DMS 273 (cell line): ENCODE data around the gene RPRD1A.
A peak's percentile ranks its signal among the peaks of the same experiment; 100 is the strongest.
"Not testable (repeated sequence)": the region's sequence is repeated elsewhere in the genome, so short reads cannot be mapped to it uniquely, and the experiment has no call there.

Source experiments
- DNase-seq: peaks from one replicate; lab custom pipeline; 2025; ENCODE audit not compliant: unreplicated experiment; lab: John Stamatoyannopoulos, UW

The RPRD1A gene

DNA sequence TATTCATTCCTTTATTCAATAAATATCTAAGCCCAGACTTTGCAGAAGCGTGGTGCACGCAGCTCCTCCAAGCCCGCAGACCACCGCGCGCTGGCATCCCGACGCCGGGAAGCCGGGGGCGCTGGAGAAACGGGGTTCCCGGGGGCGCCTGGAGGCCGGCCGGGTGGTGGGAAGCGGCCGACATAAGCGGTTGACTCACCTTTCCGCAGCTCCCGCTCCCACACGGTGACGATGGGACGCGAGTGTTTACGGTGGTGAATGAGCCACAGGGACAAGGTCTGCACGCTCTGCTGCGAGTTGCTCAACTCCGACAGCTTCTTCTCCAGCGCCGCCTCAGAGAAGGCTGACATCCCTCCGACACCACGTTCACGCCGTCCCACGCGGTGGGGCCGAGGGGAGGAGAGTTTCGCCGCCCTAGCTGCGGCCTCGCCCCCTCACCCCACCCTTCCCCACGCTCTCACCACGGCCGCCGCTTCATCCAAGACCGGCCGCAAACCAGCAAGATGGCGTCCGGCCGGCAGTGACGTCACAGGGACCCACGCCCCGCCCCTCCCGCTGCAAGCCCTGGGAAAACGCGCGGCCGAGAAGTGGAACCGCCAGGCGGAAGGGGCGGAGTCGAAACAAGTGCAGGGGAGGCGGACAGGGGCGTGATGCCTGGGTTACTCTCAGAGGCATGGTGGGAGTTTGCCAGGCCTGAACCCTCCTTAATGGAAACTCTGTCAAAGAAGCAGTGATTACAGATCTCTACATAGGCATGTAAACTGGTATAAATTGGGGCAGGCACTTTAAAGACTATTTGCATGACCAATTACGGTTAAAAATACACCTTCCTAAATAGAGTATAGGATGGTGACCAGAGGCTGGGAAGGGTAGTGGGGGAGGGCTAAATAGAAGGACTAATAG, at the start of gene RPRD1A:
Gene RPRD1A, minus strand, starts transcription at position 505 of the 903 bp plus-strand sequence. Its CDS starts 155 bp downstream, at position 350.
- peak; percentile 98 for DNase-seq

DNA sequence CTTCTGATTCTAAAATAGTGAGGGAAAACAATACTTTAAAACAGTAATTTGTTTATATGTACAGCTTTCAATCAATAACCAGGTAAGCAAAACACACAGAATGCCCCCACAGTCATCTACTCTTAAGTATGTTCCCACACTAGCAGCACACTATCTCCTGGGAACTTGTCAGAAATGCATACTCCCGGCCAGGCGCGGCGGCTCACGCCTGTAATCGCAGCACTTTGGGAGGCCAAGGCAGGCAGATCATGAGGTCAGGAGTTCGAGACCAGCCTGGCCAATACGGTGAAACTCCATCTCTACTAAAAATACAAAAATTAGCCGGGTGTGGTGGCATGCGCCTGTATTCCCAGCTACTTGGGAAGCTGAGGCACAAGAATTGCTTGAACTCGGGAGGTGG, 49.4 kb upstream of the RPRD1A start:
- DNase-seq, result not testable (repeated sequence)

- no peak for DNase-seq
Measured at GRCh38 chr18:36114738-36115137, 47.4 kb upstream of the RPRD1A start.

GRCh38 chr18:36114251-36114650, 46.9 kb upstream of the RPRD1A start:
- no peak for DNase-seq

DNA sequence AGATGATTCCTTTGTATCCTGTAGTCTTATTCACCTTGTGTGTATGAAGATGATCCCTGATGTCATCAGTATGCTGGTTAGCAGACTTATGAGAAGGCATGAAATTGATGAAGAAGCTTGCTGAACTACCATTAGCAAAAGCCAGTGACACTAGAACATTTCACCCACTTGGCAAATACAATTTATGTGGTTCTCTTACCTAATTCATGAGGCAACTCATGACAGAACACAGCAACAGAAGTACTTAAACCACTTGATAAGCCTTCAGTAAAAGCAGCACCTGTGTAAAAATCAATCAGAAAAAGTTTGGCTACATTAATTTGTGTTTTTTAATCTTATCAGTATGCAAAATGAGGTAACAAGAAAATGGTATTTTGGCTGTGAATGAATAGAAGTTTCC, 44.9 kb upstream of the RPRD1A start:
- DNase-seq, result no peak

DNA sequence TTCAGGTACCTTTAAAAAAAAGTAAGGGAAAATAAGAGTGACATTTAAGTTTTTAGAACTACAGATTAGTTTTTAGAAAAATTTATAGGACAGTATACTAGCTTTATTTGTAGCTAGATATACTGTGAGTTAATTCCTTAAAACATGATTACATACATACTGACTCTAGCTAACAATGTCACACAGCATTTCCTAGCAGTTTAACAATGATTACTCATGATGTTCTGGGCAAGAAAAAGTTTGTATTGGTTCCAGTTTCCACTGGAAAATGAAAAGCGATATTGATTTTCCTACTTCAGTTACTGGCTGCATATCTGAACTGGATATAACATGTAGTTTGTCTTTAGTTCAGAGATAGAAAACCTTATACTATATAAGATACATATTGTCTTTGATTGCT, 42.4 kb upstream of the RPRD1A start:
- no peak for DNase-seq

GRCh38 chr18:36108601-36109000, 41.2 kb upstream of the RPRD1A start:
- DNase-seq, result no peak

- no peak for DNase-seq
Measured at GRCh38 chr18:36108196-36108595, 40.8 kb upstream of the RPRD1A start.

DNA sequence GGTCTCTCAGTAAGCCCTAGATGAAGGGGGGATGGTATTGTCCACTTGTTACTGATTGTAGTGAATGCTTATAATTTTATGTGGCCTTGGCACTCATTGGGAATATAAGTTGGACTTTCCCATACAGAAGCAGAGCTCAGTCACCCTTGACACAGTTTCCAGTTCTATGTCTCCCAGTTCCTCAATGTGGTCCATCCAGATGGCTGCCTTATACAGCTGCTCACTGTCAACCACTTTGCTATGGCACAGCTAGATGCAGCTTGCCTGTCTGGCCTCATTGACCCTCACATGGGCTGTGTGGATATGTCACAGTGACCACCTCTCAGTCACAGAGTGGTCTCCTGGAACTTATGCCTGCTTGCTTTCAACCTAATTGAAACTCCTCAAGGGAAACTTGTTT, 40.1 kb upstream of the RPRD1A start:
- DNase-seq, result no peak

DNA sequence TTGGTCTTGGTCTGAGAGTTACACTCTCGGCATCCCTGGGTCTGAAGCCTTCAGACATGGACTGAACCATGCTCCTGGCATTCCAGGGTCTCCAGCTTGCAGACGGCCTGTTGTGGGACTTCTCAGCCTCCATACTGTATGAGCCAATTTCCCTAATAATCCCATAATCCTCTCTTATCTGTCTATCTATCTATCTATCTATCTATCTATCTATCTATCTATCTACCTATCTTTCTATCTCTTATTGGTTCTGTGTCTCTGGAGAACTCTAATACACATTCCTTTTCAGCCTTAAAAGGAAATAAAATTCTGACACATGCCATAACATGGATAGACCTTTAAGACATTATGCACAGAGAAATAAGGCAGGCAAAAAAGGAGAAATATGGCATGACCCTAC, 37.4 kb upstream of the RPRD1A start:
- DNase-seq, result no peak

DNA sequence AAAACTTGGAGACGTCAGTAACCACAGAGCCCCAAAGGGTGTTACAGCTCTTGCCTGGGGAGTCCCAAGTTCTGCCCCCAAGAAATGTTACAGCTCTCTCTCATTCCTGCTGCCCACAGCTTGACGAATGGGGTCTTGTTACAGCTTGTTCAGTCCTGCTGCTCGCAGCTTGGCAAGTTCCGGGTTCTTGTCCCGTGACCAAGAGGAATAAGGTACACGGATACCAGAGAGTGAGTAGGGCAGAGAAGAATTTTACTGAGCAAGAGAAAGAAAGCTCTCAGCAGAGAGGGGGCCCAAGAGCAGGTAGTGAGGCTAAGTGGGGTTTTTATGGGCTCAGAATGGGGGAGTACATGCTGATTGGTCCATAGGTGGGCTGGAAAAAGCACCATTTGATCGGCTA, 34.6 kb upstream of the RPRD1A start:
- no peak for DNase-seq

GRCh38 chr18:36099311-36099710, 32.0 kb upstream of the RPRD1A start:
- DNase-seq, result no peak

DNA sequence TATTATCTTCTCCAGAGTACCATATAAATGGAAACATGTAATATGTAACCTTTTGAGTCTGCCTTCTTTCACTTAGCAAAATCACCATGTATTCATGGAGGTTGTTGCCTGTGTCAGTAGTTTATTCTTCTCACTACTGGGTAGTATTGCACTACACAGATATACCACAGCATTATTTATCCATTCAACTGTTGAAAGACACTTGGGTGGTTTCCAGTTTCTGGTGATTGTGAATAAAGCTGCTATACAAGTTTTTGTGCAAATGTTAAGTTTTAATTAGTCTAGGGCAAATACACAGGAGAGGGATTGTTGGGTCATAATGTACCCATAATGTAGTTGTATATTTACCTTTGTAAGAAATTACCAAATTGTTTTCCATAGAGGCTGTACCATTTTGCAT, 29.6 kb upstream of the RPRD1A start:
- no peak for DNase-seq

DNA sequence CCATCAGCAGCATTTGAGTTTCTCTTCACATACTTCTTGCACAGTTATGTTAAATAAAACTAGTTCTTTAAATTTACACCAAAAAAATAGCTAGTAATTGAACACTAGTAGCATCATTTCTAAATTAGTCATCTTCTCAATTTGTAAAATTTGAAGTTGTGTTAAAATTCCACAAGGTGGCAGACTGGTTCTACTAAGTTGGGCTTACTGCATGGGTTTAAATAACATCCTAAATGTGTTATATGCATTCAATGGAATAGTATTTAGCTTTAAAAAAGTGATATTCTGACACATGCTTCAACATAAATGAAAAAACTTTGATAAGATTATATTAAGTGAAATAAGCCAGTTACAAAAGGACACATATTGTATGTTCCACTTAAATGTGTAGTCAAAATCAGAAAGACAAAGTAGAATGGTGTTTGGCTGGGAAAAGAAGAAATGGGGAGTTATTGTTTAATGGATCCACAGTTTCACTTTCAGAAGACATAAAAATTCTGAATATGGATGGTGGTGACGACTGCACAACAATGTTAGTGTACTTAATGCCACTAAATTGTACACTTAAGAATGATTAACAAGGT, 28.7 kb upstream of the RPRD1A start:
- peak; percentile 73 for DNase-seq

DNA sequence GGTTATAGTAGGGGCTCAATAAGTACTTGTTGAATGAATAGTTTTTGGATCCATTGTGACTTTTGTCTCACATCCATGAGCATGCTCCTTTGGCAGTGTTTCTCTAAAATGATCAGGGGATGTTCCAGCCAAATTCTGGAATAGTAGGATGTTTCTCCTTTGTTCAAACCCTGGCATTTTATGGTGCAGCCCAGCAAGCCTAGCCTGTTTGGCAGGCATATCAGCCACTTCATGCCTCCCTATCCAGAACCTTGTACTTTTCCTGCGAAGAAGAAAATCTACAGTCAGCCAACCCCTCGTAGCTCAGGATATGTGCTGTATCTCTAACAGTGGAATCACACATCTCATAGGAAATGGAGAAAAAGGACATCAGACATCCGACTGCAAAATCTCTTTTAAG, 27.1 kb upstream of the RPRD1A start:
- DNase-seq, result no peak

GRCh38 chr18:36092116-36092515, 24.8 kb upstream of the RPRD1A start:
- not testable (repeated sequence) for DNase-seq

GRCh38 chr18:36089001-36089400, 21.6 kb upstream of the RPRD1A start:
- no peak for DNase-seq

DNA sequence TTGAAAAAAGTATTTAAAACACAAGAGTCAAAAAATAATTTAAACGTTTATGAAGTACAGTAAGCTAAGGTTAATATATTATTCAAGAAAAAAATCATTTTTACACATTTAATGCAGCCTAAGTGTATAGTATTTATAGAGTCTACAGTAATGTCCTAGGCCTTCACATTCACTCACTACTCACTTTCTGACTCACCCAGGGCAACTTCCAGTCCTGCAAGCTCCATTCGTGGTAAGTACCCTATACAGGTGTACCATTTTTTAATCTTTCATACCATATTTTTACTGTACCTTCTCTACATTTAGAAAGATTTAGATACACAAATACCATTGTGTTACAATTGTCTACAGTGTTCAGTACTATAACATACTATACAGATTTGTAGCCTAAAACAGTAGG, 20.9 kb upstream of the RPRD1A start:
- DNase-seq, result no peak

DNA sequence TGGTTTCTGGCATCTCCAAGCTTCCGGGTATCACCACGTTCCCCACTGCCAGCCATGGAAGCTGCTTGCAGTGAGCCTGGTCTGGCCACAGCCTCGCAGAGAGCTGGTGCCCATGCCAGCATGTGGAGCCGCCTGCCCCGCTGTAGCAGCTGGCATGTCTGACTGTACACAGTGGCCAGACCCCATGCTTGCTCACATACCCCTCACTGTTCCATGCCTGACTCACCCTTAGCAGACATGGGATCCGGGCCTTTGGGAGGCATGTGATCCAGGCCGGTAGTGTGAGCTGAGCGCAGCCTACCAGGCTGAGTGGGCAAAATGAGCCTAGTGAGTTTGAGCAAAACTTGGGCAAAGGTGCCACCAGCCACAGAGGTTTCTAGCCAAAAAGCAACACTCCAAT, 18.8 kb upstream of the RPRD1A start:
- no peak for DNase-seq

DNA sequence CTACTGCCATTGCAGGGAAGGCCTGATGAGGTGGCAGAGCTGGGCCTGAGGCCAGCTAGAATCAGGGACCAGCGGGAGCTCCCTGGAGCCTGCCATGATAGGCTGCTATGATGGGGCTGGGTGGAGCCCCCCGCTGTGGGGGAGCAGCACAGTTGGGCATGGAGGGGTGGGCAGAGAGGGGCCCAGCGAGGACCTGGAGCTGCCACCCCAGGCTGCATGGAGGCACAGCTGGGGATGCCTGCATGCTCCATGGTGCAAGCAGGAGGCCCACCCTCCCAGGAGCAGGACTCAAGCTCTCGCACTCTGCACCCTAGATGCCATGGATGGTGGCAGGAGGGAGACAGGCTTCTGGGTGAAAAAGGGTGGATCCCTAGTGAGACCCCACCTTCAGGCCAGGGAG, 17.8 kb upstream of the RPRD1A start:
- DNase-seq, result no peak

- no peak for DNase-seq
Measured at GRCh38 chr18:36083729-36084128, 16.4 kb upstream of the RPRD1A start.

DNA sequence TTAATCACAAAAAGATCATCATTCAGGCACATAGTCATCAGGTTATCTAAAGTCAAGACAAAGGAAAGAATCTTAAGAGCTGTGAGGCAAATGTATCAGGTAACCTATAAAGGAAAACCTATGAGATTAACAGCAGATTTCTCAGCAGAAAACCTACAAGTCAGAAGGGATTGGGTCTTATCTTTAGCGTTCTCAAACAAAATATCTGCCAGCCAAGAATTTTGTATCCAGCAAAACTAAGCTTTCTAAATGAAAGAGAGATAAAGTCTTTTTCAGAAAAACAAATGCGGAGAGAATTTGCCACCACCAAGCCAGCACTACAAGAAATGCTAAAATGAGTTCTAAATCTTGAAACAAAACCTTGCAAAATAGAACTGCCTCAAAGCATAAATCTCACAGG, 13.8 kb upstream of the RPRD1A start:
- not testable (repeated sequence) for DNase-seq
